ENCODE measurements around the gene GAK. TPM values are rescaled to one million over a fixed set of nuclear protein-coding genes. Genes with fewer than 3 reads are reported as not detected.

Gene GAK
- polyA plus RNA-seq, 1 of the 3 experiments (the other 2 are of a cell fraction), result 35.9 TPM

GRCh38 chr4:879729-880077, 52.4 kb downstream of the GAK start:
- ChIA-PET POLR2A (no interaction called here), CTCF (interaction anchor here (0.7 to 1.6 kb wide), 3 partner anchors 12 to 277 kb away, joined by 3 to 7 read pairs (median 4); no protein-coding TSS in a partner anchor)
- Histone ChIP-seq H3K4me3 (ENCODE audit: low read depth in 2 of 2, low read length in 1 of 2) (no peak overlapping the region), H3F3A (replicated peaks; ENCODE audit: insufficient read depth) (no peaks in the 10 kb centered on the region), H3K9ac (no peak overlapping the region), H3K79me2 (ENCODE audit: insufficient read depth) (no peaks in the 10 kb centered on the region), H3K9me2 (no peaks in the 10 kb centered on the region), H2AFZ (ENCODE audit: low read depth) (no peak overlapping the region), H3K4me2 (no peak overlapping the region), H3K27me3 (ENCODE audit: insufficient read depth) (no peaks in the 10 kb centered on the region), H3K36me3 (replicated peaks in 1 of 2; ENCODE audit: control insufficient read depth in 1 of 2, insufficient read depth in 2 of 2, low read length in 1 of 2) (peaks cover 13 to 66% of the 10 kb centered on the region in 2 experiments), H4K20me1 (ENCODE audit: insufficient read depth) (no peaks in the 10 kb centered on the region), H3K27ac (ENCODE audit: low read depth in 2 of 2, low read length in 1 of 2) (no peak overlapping the region), H3K9me3 (no peaks in the 10 kb centered on the region), H3K4me1 (ENCODE audit: control insufficient read depth in 1 of 2, insufficient read depth in 2 of 2, low read depth in 1 of 2, low read length in 1 of 2) (no peaks in the 10 kb centered on the region)
- 95% methylated on average over 12 of the region's 12 CpGs for WGBS (ENCODE audit: low lambda C conversion rate)
- no peak for TF ChIP-seq JUND (IDR thresholded peaks at IDR 0.05)
- no peak for TF ChIP-seq SMC3 (IDR thresholded peaks at IDR 0.05; ENCODE audit: low read depth, low read length)
- TF ChIP-seq RFX5 (IDR thresholded peaks at IDR 0.05; ENCODE audit: low read length), result no peak
- no peak for TF ChIP-seq MAX (IDR thresholded peaks at IDR 0.05; ENCODE audit: low read depth)
- no peak for TF ChIP-seq ZBTB33 (IDR thresholded peaks at IDR 0.05; ENCODE audit: borderline replicate concordance, low read depth)
- TF ChIP-seq GATA2 (CRISPR knock-in tag; IDR thresholded peaks at IDR 0.05), result no peak
- no peak for TF ChIP-seq MEF2A (IDR thresholded peaks at IDR 0.05; ENCODE audit: borderline replicate concordance, low read depth)
- no peak for TF ChIP-seq CTCF (IDR thresholded peaks at IDR 0.05)
- no peak for TF ChIP-seq ELF1 (IDR thresholded peaks at IDR 0.05)
- no peak for TF ChIP-seq RAD21 (IDR thresholded peaks at IDR 0.05; ENCODE audit: low read length)
- no peak for TF ChIP-seq EP300 (IDR thresholded peaks at IDR 0.05; ENCODE audit: borderline replicate concordance in 1 of 2, low read depth in 1 of 2, low read length in 1 of 2)
- DNase-seq, result no peak

GRCh38 chr4:878796-879728, 53.1 kb downstream of the GAK start:
- Histone ChIP-seq H3K4me3 (ENCODE audit: low read depth in 2 of 2, low read length in 1 of 2) (no peak overlapping the region), H3K27ac (ENCODE audit: low read depth in 2 of 2, low read length in 1 of 2) (no peak overlapping the region), H3K79me2 (ENCODE audit: insufficient read depth) (no peaks in the 10 kb centered on the region), H3F3A (replicated peaks; ENCODE audit: insufficient read depth) (no peaks in the 10 kb centered on the region), H3K4me1 (ENCODE audit: control insufficient read depth in 1 of 2, insufficient read depth in 2 of 2, low read depth in 1 of 2, low read length in 1 of 2) (no peaks in the 10 kb centered on the region), H3K4me2 (no peak overlapping the region), H3K9ac (no peak overlapping the region), H2AFZ (ENCODE audit: low read depth) (no peak overlapping the region), H3K9me3 (no peaks in the 10 kb centered on the region), H3K27me3 (ENCODE audit: insufficient read depth) (no peaks in the 10 kb centered on the region), H3K36me3 (replicated peaks in 1 of 2; ENCODE audit: control insufficient read depth in 1 of 2, insufficient read depth in 2 of 2, low read length in 1 of 2) (peaks cover 17 to 68% of the 10 kb centered on the region in 2 experiments), H3K9me2 (no peaks in the 10 kb centered on the region), H4K20me1 (ENCODE audit: insufficient read depth) (no peaks in the 10 kb centered on the region)
- ChIA-PET CTCF (interaction anchor here (1.0 to 1.6 kb wide), 2 partner anchors 12 to 137 kb away, joined by 4 to 7 read pairs; no protein-coding TSS in a partner anchor), POLR2A (no interaction called here)
- no peak for DNase-seq
- TF ChIP-seq SMC3 (IDR thresholded peaks at IDR 0.05; ENCODE audit: low read depth, low read length) (no peak), NFIC (IDR thresholded peaks at IDR 0.05; ENCODE audit: borderline replicate concordance) (no peak), TEAD4 (IDR thresholded peaks at IDR 0.05; ENCODE audit: borderline replicate concordance, insufficient read depth) (no peak), POLR2AphosphoS5 (IDR thresholded peaks at IDR 0.05; ENCODE audit: low read depth, low read length) (no peak), GATA2 (CRISPR knock-in tag; IDR thresholded peaks at IDR 0.05) (no peak), USF2 (IDR thresholded peaks at IDR 0.05; ENCODE audit: borderline replicate concordance, low read depth, low read length) (no peak), CHD2 (IDR thresholded peaks at IDR 0.05; ENCODE audit: low read length, partially characterized antibody) (no peak)
- WGBS (ENCODE audit: low lambda C conversion rate), result 96% methylated on average over 23 of the region's 23 CpGs

Measured in SK-N-SH (cell line).